Colonic mucosa (tissue), 4 donors: ENCODE results near the gene AGAP1. TPM values are rescaled to one million over a fixed set of nuclear protein-coding genes. Genes with fewer than 3 reads are reported as not detected.

ENCODE experiments used
- DNase-seq: peaks from one replicate; pipeline ENCODE4 v3.0.0-alpha.2; 2020
- H3K27ac ChIP-seq: fragments of 200-600 bp; one replicate; pipeline ENCODE4 v1.8.0; 2021
- H3K27me3 ChIP-seq: fragments of 200-600 bp; one replicate; pipeline ENCODE4 v1.8.0; 2021
- H3K36me3 ChIP-seq: fragments of 200-600 bp; one replicate; pipeline ENCODE4 v1.8.0; 2021
- H3K4me1 ChIP-seq: fragments of 200-600 bp; one replicate; pipeline ENCODE4 v1.8.0; 2021; ENCODE audit warnings: mild to moderate bottlenecking
- H3K4me3 ChIP-seq: fragments of 200-600 bp; one replicate; pipeline ENCODE4 v1.8.0; 2021
- H3K9ac ChIP-seq, 2 donors: one replicate each; pipeline ENCODE4 v1.7.0; 2013; ENCODE audit warnings: control low read depth in 2 of 2, low read depth in 2 of 2, low read length in 2 of 2
- H3K9me3 ChIP-seq: fragments of 200-600 bp; one replicate; pipeline ENCODE4 v1.8.0; 2021
- CTCF ChIP-seq: fragments of 200-600 bp; IDR thresholded peaks from one replicate; pipeline ENCODE4 v1.8.0; 2022; ENCODE audit warnings: antibody characterized with exemption, mild to moderate bottlenecking
- intact Hi-C: fragments of 100-400 bp; cut with DNase I; formaldehyde crosslinking; loops from one replicate; pipeline ENCODE4 v1.14.1; 2022
- total RNA-seq, 2 donors: library from RNA; stranded (reverse); fragmentation: NEBNext Ultra II Directional in 1 of 2; extraction: Animal tissue kit (Norgen Biotek cat#: 25700) in 1 of 2; gene quantifications; one replicate each; pipeline ENCODE4 v1.2.1, GENCODE V29; 2021
- donor health status: healthy.
- donor health status: DM: no; HTN: no; CAD: no.
- donor health status: DM: no; HTN: no; CAD: no.

Gene AGAP1
- total RNA-seq, 2 donors from 2014 or later, result 62.1 to 62.9 TPM

- Histone ChIP-seq H3K4me1 (no peaks in the 10 kb centered on the region), H3K27ac (no peak overlapping the region), H3K9ac (no peak overlapping the region), H3K36me3 (no peaks in the 10 kb centered on the region), H3K9me3 (no peaks in the 10 kb centered on the region), H3K27me3 (peaks cover 22% of the 10 kb centered on the region), H3K4me3 (no peak overlapping the region)
- DNase-seq, result no peak
- TF ChIP-seq CTCF, result no peak
- intact Hi-C loops, result no loop called here
Observed at GRCh38 chr2:236156095-236156859, 662.4 kb downstream of the AGAP1 start.

GRCh38 chr2:236156860-236157194 is 663.0 kb downstream of the AGAP1 start:
- Histone ChIP-seq H3K27ac (no peak overlapping the region), H3K9me3 (no peaks in the 10 kb centered on the region), H3K4me3 (no peak overlapping the region), H3K27me3 (peaks cover 28% of the 10 kb centered on the region), H3K4me1 (no peaks in the 10 kb centered on the region), H3K36me3 (no peaks in the 10 kb centered on the region), H3K9ac (no peak overlapping the region)
- intact Hi-C loops, result no loop called here
- DNase-seq, result no peak
- no peak for TF ChIP-seq CTCF

- H3K4me3 ChIP-seq, result no peak overlapping the region
- no peak overlapping the region for H3K27ac ChIP-seq
- DNase-seq, result no peak
- intact Hi-C loops, result no loop called here
- no peak for TF ChIP-seq CTCF
- H3K4me1 ChIP-seq, result no peaks in the 10 kb centered on the region
- peaks cover 33% of the 10 kb centered on the region for H3K27me3 ChIP-seq
- H3K9ac ChIP-seq, result no peak overlapping the region
- H3K36me3 ChIP-seq, result no peaks in the 10 kb centered on the region
- no peaks in the 10 kb centered on the region for H3K9me3 ChIP-seq
Observed at GRCh38 chr2:236157366-236157765, 663.5 kb downstream of the AGAP1 start.

GRCh38 chr2:236157815-236158498 is 664.1 kb downstream of the AGAP1 start:
- intact Hi-C loops, result no loop called here
- DNase-seq, result no peak
- H3K27me3 ChIP-seq, result peaks cover 39% of the 10 kb centered on the region

More at GRCh38 chr2:236157815-236158498, 664.1 kb downstream of the AGAP1 start:
- H3K4me1 ChIP-seq, result no peaks in the 10 kb centered on the region
- H3K9ac ChIP-seq, result no peak overlapping the region
- no peaks in the 10 kb centered on the region for H3K36me3 ChIP-seq
- no peak for TF ChIP-seq CTCF
- H3K27ac ChIP-seq, result no peak overlapping the region
- H3K9me3 ChIP-seq, result no peaks in the 10 kb centered on the region
- no peak overlapping the region for H3K4me3 ChIP-seq
